GM19467 (cell line): Measurements from ENCODE around the gene PTEN.
"Not testable (repeated sequence)": the region's sequence is repeated elsewhere in the genome, so short reads cannot be mapped to it uniquely, and the experiment has no call there.

Source experiments
- ATAC-seq: cut with Tn5 transposase; IDR thresholded peaks from one replicate; pipeline ENCODE4 v1.9.1; 2021; ENCODE audit warnings: mild to moderate bottlenecking, moderate library complexity; ENCODE audit not compliant: unreplicated experiment

PTEN gene

DNA sequence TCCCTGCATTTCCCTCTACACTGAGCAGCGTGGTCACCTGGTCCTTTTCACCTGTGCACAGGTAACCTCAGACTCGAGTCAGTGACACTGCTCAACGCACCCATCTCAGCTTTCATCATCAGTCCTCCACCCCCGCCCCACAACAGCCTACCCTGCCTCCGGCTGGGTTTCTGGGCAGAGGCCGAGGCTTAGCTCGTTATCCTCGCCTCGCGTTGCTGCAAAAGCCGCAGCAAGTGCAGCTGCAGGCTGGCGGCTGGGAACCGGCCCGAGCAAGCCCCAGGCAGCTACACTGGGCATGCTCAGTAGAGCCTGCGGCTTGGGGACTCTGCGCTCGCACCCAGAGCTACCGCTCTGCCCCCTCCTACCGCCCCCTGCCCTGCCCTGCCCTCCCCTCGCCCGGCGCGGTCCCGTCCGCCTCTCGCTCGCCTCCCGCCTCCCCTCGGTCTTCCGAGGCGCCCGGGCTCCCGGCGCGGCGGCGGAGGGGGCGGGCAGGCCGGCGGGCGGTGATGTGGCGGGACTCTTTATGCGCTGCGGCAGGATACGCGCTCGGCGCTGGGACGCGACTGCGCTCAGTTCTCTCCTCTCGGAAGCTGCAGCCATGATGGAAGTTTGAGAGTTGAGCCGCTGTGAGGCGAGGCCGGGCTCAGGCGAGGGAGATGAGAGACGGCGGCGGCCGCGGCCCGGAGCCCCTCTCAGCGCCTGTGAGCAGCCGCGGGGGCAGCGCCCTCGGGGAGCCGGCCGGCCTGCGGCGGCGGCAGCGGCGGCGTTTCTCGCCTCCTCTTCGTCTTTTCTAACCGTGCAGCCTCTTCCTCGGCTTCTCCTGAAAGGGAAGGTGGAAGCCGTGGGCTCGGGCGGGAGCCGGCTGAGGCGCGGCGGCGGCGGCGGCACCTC is at the start of gene PTEN, which contains the start of gene KLLN:
Gene PTEN, plus strand, starts transcription at position 573 of the 891 bp plus-strand sequence. CDS start 845 bp downstream, outside the sequence.
Gene KLLN, minus strand, starts transcription at position 481 of the 891 bp plus-strand sequence. CDS start 1,046 bp downstream, outside the sequence.
- peak; percentile 30 for ATAC-seq

DNA sequence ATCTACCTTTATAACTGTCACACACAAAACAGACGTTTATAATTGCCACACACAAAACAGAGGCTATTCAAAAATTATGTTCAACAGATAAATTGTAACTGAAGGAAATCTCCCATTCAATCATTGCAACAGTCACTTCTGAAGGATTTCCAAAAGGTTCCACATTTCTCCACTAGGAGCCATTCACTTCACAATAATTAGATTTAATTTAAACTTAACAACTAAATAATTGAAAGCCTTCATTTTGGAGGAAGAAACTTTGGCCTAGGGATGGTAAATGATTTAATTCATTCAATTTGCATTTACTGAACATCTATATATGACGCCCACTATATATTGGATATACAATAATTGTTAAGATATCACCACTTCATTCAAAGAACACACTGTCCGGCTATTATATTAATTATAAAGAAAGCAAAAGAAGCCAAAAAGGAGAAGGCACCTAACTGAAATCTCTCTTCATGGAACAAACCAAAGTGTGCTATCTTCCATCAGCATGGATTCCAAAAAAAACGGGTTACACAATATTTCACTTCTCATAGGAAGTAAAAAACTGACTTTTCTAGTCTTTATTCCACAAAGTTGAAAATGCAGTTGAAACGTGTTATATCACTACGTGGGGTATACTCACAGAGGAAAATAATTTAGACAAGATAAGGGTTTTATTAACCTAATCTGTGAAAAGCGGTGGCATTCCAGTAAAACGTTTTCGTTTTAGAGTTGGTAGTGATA is 47.1 kb upstream of the PTEN start:
- ATAC-seq, result no peak

DNA sequence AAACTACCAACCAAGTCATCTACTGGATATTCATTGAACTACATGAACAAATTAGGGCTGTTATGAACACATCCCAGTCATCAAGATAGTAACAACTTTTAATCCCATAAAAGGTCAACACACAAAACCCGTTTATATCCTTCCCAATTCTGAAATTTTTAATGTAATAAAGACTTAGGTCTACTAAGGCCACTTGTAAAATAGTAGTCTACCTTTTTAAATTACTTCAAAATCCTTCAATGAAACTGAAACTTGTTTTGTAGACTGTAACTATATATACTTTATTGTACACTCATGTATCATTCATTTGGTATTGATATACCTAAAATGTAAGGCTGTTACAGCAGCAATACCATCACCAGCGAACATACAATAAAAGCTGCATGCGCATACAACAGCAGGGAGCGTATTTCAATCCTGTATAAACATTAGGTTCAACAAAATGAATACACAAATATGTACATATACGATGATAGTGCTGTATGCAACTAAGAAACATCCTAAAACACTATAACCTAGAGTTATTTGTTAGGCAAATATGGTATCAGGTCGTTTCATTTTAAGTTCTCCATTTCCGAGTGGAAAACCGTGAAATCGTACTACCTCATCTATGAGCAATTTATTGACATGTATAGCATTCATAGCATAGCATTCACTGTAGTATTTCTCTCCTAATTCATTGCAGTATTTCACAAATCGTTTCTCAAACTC is 46.4 kb upstream of the PTEN start:
- ATAC-seq, result no peak

DNA sequence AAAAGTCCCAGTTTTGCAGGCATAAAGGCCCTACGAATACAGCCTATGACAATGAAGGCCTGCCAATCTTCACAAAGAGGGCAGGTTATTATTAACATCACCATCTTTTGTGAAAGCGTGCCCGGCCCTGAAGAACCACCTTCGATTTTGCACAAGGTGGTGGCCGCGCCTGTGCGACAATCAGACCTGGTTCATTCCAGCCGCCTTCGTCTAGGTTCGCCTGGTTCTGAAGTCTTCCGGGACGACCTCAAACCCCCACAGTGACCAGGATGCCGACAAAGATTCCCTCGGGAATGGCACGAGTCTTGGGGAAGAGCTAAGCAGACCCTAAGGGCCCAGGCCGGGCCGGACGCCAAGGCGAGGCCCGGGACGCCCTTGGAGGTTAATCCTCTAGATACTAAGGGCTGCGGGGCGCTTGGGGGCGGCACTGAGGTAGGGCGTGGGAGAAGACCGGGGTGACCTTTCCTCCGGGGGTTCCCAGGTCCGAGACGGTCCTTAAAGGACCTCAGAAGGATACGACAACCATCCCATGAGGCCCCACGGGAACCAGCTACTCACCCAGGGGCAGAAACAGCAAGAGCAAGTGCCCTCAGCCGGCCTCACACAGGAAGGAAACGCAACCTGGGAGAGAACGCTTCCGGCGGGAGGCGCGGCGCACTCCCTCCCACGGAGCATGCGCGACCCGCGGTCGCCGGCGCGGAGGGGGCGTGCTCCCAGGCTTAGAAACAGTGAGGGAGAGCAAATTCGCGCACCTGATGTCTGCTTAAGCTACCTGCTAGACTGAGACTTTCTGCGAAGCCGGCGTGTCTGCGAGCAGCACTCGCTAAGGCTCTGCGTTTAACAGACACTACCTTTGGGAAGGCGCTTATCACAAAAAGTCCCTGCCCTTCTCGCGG is 45.6 kb upstream of the PTEN start, which contains the start of gene ATAD1:
Gene ATAD1, minus strand, starts transcription at position 618 of the 896 bp plus-strand sequence. CDS start 3,627 bp downstream, outside the sequence.
- ATAC-seq, result peak; percentile 75

DNA sequence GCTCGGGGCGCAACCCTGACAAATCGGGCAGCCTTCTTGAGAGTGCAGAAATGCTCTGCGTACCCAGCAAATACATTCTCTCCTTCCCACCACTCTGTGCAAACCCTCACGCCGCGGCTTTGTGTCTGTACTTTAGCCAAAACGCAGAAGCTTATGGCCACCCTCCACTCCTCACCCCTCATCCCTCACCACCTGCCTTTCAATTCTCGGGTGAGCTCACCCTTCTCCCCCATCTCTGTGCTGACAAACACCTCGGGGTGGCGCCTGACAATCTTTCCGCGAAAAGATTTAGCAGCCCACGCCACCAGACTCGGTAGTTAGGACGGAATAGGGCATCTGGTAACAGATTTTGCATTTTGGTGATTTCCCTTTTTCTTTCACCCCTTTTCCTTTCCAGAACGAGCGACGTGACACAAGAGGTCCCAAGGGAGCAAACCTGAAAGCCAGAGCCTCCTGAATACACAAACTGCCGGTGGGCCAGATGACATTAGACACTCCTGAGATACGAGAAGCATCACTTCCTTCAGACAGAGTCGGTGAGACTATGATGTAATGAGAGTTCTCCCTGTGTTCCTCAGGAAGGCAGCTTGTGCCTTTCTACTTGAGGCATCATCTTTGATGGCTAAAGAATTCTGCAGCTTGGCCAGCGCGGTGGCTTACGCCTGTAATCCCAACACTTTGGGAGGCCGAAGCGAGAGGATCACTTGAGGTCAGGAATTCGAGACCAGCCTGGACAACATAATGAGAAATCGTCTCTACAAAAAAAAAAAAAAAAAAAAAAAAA is 44.7 kb upstream of the PTEN start:
- peak; percentile 41 for ATAC-seq

DNA sequence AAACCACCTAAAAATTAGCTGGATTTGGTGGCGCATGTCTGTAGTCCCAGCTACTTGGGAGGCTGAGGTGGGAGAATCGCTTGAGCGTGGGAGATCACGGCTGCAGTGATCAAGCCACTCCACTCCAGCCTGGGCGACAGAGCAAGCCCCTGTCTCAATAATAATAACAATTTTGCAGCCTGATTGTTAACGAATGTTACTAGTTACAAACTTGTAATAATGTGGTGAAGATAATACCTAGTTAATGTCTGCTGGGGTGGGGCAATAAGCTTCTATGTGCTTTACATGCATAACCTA is 44.2 kb upstream of the PTEN start:
- no peak for ATAC-seq

DNA sequence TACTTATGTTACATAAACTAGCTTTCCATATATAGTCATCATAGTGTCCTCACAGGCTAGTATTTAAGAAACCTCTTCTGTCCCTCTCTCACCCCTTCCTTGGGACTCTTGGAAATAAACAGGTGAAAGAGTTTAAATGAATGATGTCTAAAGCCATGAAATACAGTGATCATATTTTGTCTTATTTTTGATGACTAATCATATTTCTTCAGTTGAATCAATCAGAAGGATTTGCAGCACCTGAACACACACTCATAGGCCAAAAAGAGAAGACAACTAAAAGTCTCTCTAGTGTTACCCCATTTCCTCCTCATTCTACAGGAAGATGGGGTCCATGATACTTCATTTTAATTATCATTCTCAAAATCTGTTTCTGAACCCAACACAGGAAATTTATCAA is 36.8 kb upstream of the PTEN start:
- ATAC-seq, result no peak

DNA sequence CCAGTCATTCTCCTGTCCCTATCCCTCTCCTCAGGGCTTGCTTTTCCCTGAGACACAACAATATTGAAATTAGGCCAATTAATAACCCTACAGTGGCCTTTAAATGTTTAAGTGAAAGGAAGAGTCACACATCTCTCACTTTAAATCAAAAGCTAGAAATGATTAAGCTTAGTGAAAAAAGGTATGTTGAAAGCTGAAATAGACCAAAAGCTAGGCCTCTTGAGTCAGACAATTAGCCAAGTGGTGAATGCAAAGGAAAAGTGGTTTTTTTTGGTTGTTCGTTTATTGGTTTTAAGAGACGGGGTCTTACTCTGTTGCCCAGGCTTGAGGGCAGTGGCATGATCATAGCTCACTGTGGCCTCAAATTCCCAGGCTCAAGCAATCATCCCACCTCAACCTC is 35.7 kb upstream of the PTEN start:
- no peak for ATAC-seq

DNA sequence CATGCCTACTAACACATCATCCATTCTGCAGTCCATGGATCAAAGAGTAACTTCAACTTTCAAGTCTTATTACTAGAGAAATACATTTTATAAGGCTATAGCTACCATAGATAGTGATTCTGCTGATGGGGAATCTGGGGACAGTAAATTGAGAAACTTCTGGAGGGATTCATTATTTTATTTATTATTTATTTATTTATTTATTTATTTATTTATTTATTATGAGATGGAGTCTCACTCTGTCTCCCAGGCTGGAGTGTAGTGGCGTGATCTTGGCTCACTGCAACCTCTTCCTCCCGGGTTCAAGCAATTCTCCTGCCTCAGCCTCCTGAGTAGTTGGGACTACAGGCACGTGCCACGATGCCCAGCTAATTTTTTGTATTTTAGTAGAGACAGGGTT is 34.4 kb upstream of the PTEN start:
- ATAC-seq, result not testable (repeated sequence)

DNA sequence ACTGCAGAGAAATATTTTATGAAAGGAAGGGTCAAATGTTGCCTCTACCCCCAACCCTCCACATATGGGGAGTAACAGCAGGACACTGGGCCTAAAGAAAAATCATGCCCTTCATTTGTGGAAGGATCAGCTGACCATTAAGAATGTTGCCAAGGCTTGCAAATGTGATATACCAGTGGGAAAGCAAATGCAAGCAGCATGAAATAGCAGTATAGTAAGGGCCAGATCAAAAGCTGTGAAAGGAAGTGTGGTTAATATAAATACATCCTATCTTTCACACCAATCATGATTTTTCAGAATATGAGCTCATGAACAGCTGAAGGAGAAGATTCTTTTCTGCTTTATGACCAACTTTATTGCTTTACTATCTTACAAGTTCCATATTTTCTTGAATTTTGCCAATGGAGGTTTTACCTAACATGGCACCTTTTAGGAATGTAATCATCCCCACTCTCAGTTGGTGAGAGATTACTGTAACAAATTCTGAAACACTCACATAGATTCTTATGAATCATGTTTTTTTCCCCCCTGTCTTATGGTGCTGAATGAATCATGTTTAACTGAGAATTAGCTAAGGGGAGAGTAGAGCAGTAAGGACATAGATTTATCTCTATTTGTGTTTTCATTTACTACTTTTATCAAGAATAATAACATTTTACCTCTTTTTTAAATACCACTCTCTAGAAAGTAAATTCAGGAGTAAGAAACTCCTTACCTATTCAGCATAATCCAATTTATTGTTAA is 33.3 kb upstream of the PTEN start:
- no peak for ATAC-seq

DNA sequence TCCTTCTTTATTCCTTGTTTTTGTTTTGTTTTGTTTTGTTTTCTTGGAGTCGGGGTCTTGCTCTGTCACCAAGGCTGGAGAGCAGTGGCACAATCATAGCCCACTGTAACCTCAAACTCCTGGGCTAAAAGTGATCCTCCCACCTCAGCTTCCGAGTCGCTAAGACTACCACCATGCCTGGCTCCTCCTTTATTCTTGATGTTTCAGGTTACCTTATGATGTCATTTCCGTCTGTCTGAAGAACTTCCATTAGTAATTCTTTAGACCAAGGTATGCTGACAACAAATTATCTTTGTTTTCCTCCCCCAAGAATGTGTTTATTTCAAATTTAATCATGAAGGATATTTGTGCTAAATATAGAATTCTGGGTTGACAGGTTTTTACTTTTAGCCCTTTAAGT is 27.3 kb upstream of the PTEN start:
- ATAC-seq, result no peak

DNA sequence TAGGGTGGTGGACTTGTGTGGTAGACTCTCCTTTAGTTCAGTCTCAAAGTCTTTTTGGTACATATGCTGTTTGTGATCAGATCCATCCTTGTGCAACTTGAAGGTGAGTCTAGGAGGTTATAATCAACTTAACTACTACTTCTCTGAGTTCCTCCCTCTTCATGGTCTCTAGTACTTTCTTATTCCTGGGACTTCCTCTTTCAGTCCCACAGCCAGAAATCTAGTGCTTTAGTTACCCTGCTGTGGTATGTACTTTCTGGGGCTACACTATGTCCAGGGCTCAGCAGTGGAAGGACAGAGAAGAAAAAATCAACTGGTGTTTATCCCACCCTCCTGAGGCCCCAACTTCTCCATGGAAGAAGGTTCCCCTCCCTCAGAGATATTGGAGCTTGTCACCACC is 26.0 kb upstream of the PTEN start:
- no peak for ATAC-seq

DNA sequence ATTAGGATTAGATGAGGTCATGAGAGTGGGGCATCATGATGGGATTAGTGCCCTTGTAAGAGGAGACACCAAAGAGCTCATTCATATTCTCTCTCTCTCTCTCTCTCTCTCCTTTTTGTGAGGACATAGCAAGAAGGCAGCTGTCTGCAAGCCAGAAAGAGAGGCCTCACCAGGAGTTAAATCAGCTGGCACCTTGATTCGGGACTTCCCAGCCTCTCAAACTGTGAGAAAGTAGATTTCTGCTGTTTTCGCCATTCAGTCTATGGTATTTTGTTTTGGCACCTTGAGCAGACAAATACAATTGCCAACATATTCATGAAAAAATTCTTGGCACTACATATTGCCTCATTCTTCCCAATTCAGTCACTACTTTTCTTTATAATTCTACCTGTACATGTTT is 24.8 kb upstream of the PTEN start:
- no peak for ATAC-seq

DNA sequence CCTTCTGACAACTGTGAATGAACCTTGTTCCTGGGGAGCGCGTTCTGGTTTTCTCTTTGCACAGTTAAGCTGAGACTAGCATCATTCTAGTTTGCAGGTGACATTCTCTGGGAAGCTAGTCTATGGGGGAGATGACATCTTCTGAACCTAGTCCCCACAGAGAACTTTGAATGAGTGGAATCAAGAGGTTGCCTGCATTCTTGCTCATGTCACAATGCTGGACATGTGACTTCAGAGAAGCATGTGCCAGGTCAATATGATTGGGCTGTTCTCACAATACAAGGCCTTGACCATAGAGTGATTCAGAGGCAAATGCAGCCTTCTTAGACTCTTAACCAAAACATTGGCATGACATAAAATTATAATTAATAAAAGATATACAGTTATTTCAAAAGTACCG is 22.2 kb upstream of the PTEN start:
- no peak for ATAC-seq

DNA sequence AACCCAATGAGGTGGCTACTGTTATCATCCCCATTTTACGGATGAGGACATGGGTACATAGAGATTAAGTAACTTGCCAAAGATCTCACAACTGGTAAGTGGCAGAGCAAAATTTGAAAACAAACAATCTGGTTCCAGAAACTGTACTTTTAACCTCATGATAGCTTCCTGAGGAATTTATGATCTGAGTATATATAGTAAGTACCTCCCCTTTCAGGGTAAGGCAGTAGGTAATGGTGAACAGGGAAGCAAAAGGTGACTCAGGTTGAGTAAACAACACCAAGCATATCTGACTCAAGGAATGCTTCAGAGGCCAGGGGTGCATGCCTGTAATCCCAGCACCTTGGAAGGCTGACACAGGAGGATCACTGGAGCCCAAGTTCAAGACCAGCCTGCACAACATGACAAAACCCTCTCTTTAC is 21.2 kb upstream of the PTEN start:
- ATAC-seq, result no peak

DNA sequence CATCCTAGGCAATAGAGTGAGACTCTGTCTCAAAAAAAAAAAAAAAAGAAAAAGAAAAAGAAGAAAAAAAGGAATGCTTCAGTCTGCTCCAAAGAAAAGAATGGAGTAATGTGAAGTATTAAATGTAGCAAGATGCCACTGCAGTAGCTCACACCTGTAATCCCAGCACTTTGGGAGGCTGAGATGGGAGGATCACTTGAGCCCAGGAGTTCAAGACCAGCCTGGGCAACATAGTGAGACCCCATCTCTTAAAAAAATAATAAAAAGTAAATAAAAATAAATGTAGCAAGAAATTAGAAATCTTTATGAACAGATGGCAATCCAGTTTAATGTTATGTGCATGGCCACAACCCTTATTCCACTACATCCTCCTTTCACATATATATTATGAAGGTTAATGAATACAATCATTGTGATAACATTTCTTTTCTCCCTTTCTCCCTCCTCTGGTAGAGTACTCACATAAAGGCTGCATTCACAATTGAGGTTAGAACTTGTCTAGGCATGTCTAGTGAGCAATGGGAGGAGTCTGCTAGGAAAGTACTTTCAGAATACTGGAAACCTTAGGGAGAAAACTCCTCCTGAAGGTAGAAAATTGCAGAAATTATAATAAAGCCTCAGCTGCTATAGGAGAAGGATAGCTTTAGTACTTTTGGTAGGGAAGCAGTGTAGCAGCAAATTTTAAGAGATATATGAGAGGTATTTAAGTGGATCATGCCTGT is 20.5 kb upstream of the PTEN start:
- no peak for ATAC-seq

DNA sequence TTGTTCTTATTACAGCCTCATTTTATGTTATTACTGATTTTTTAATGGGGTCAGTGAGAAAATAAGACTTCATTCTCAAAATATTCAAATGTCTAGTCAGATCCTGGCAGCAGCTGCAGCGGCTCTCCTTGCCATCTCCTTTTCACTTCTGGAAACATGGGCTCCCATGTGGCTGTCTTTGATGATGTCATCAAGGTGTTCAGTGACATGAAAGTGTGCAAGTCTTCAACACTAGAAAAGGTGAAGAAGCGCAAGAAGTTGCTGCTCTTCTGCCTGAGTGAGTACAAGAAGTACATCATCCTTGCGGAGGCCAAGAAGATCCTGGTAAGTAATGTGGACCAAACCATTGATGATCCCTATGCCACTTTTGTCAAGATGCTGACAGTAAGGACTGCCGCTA is 19.7 kb upstream of the PTEN start:
- ATAC-seq, result no peak
